DND-41 (cell line): ENCODE measurements around the gene GATM.

Experiments used
- ATAC-seq: fragments of 200-7000 bp; cut with Tn5 transposase; 3 replicates; pipeline ENCODE4 v1.9.1; 2021; ENCODE audit warnings: low read depth; ENCODE audit not compliant: insufficient read depth
- DNase-seq: peaks from one replicate; pipeline ENCODE4 v3.0.0-alpha.2; 2020
- H2AFZ ChIP-seq: 2 replicates; pipeline ENCODE4 v1.6.0; 2012; ENCODE audit warnings: low read depth, low read length
- H3K27ac ChIP-seq: 2 replicates; pipeline ENCODE4 v1.5.1; 2012; ENCODE audit warnings: low read length, inconsistent platforms
- H3K27me3 ChIP-seq: fragments of 200-600 bp; sonication (generic); 2 replicates; pipeline ENCODE4 v1.6.0; 2012; ENCODE audit warnings: low read length, mild to moderate bottlenecking, inconsistent platforms; ENCODE audit not compliant: insufficient read depth, poor library complexity
- H3K36me3 ChIP-seq: 2 replicates; pipeline ENCODE4 v1.5.1; 2012; ENCODE audit warnings: low read length, inconsistent platforms; ENCODE audit not compliant: insufficient read depth
- H3K4me1 ChIP-seq: 2 replicates; pipeline ENCODE4 v1.5.1; 2012; ENCODE audit warnings: mild to moderate bottlenecking, low read length; ENCODE audit not compliant: insufficient read depth
- H3K4me2 ChIP-seq: 2 replicates; pipeline ENCODE4 v1.6.0; 2012; ENCODE audit warnings: mild to moderate bottlenecking, moderate library complexity, low read length, inconsistent platforms; ENCODE audit not compliant: insufficient read depth
- H3K4me3 ChIP-seq, 2 experiments: fragments of 200-600 bp in 1 of 2; shearing (Covaris generic) in 1 of 2; 2 replicates each; pipeline ENCODE4 v1.5.1; 2012 to 2016; ENCODE audit warnings: inconsistent platforms in 2 of 2, low read length in 2 of 2, mild to moderate bottlenecking in 2 of 2, low read depth in 1 of 2, moderate library complexity in 1 of 2
- H3K79me2 ChIP-seq: 2 replicates; pipeline ENCODE4 v1.6.0; 2012; ENCODE audit warnings: low read length, inconsistent platforms; ENCODE audit not compliant: insufficient read depth
- H3K9ac ChIP-seq: 2 replicates; pipeline ENCODE4 v1.6.0; 2012; ENCODE audit warnings: low read depth, mild to moderate bottlenecking, inconsistent platforms, low read length, moderate library complexity
- H3K9me3 ChIP-seq: 2 replicates; pipeline ENCODE4 v1.5.1; 2012; ENCODE audit warnings: low read length, moderate library complexity, mild to moderate bottlenecking, inconsistent platforms; ENCODE audit not compliant: insufficient read depth, severe bottlenecking
- H4K20me1 ChIP-seq: 2 replicates; pipeline ENCODE4 v1.6.0; 2012; ENCODE audit warnings: low read length; ENCODE audit not compliant: insufficient read depth
- CTCF ChIP-seq: IDR thresholded peaks from 2 replicates; pipeline ENCODE4 v1.5.1; 2012; ENCODE audit warnings: borderline replicate concordance, low read length, moderate library complexity, mild to moderate bottlenecking; ENCODE audit not compliant: poor library complexity, severe bottlenecking; ENCODE audit errors: extremely low read depth
- EZH2 ChIP-seq: IDR thresholded peaks from 3 replicates; pipeline ENCODE4 v1.6.1; 2012; ENCODE audit warnings: borderline replicate concordance, low read depth, mild to moderate bottlenecking, moderate library complexity, low read length, inconsistent platforms; ENCODE audit not compliant: severe bottlenecking

GATM gene

DNA sequence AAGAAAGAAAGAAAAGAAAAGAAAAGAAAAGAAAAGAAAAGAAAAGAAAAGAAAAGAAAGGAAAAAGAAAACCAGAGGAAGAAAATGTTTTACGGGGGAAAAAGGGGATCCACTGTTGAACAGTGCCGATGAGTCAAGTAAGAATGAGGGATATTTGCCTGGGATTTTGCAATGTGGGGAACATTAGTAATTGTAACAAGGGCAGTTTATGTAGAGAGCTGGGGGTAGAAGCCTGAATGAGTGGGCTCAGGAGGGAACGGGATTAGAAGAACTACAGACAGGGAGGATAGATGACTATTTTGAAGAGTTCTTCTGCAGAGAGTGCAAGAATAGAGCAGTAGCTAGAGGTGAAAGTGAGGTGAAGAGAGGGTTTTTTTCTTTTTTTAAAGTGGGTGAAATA is 28.7 kb downstream of the GATM start:
- ATAC-seq, result no peak

GRCh38 chr15:45347989-45348388 is 30.4 kb downstream of the GATM start:
- Histone ChIP-seq H3K4me3 (no peak overlapping the region), H3K9ac (no peak overlapping the region), H3K36me3 (no peaks in the 10 kb centered on the region), H3K9me3 (no peaks in the 10 kb centered on the region), H3K4me1 (no peaks in the 10 kb centered on the region), H2AFZ (no peak overlapping the region), H3K79me2 (no peaks in the 10 kb centered on the region), H3K27ac (no peak overlapping the region), H4K20me1 (no peaks in the 10 kb centered on the region), H3K27me3 (peaks cover 4% of the 10 kb centered on the region), H3K4me2 (no peak overlapping the region)
- DNase-seq, result no peak
- ATAC-seq, result no peak
- TF ChIP-seq CTCF (no peak), EZH2 (no peak)

More for the DNA sequence above, 28.7 kb downstream of the GATM start:
- TF ChIP-seq EZH2, result no peak
- TF ChIP-seq CTCF, result no peak
- H3K9ac ChIP-seq, result no peak overlapping the region
- H3K9me3 ChIP-seq, result no peaks in the 10 kb centered on the region
- no peak overlapping the region for H3K27ac ChIP-seq
- H3K27me3 ChIP-seq, result peaks cover 4% of the 10 kb centered on the region
- no peak overlapping the region for H3K4me3 ChIP-seq
- no peak overlapping the region for H3K4me2 ChIP-seq
- no peak for DNase-seq
- H3K4me1 ChIP-seq, result no peaks in the 10 kb centered on the region
- no peaks in the 10 kb centered on the region for H4K20me1 ChIP-seq
- no peaks in the 10 kb centered on the region for H3K79me2 ChIP-seq
- H2AFZ ChIP-seq, result no peak overlapping the region
- no peaks in the 10 kb centered on the region for H3K36me3 ChIP-seq

- Histone ChIP-seq H3K27ac (no peak overlapping the region), H2AFZ (no peak overlapping the region)
Observed at GRCh38 chr15:45347033-45347432, 31.3 kb downstream of the GATM start.

More at GRCh38 chr15:45347033-45347432, 31.3 kb downstream of the GATM start:
- H3K79me2 ChIP-seq, result no peaks in the 10 kb centered on the region
- H3K4me2 ChIP-seq, result no peak overlapping the region
- no peaks in the 10 kb centered on the region for H3K4me1 ChIP-seq
- no peaks in the 10 kb centered on the region for H4K20me1 ChIP-seq
- no peaks in the 10 kb centered on the region for H3K9me3 ChIP-seq
- no peak for ATAC-seq
- no peak overlapping the region for H3K9ac ChIP-seq
- TF ChIP-seq CTCF, result no peak
- TF ChIP-seq EZH2, result no peak
- H3K27me3 ChIP-seq, result peaks cover 4% of the 10 kb centered on the region
- no peak for DNase-seq
- no peak overlapping the region for H3K4me3 ChIP-seq
- no peaks in the 10 kb centered on the region for H3K36me3 ChIP-seq
